ENCODE results near the gene AGAP1.
"Not testable (repeated sequence)": the region's sequence is repeated elsewhere in the genome, so short reads cannot be mapped to it uniquely, and the experiment has no call there.

AGAP1 gene

DNA sequence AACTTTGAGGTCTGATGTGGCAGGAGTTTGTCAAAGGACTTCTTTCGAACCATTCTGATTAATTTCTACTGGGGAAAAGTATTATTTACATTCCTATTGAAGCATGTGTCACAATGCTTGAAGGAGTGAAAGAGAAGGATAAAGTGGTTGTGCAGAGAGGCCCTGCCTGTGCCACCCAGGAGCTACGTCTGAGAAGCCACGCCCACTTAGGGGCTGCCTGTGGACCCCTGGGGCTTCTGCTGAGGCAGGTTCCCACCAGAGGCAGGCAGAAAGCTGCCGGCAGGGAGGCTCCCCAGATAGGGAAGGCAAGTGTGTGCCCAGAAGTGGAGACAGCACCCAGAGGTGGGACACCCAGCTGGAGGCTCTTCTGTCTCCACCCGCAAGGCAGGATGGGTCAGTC, 627.0 kb downstream of the AGAP1 start:
- DNase-seq = no peak

DNA sequence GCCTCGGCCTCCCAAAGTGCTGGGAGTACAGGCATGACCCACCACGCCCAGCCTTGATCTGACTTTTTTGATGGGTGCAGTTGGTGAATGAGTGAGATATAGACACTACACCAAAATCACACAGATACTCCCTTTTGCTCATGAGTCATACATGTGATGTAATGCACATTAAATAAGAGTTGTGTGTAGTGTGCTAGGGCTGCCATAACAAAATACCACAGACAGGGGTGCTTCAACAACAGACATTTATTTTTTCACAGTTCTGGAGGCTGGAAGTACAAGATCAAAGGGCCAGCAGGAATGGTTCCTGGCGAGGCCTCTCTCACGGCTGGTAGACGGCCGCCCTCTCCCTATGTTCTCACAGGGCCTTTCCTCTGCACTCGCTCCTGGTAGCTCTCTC, 627.7 kb downstream of the AGAP1 start:
- no peak for DNase-seq

DNA sequence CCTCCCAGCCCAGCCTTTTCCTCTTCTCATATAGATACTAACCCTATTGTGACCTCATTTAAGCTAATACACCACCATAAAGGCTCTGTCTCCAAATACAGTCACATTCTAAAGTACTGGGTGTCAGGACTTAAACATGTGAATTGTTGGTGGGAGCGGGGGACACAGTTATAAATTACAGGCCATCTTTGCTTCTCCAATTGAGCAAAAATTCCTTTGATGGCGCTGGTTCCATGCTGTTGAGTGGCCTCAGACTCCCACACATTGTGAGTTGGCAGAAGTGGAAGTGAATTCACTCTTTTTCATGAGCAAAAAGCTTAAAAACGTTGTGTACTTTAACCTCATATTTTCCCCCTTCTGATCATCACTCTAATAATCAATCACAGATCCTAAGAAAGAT, 628.4 kb downstream of the AGAP1 start:
- DNase-seq = no peak

DNA sequence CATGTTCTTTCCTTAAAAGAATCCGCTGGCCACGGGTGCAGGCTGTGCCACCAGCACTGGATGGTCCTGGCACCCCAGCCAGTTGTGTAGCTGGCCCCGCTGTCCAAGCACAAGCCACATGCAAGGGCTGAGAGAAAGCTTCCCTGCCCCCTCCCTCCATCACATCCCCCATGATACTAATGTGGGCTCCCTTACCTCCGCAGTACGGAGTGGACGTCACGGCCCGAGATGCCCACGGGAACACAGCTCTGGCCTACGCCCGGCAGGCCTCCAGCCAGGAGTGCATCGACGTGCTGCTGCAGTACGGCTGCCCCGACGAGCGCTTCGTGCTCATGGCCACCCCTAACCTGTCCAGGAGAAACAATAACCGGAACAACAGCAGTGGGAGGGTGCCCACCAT, 629.9 kb downstream of the AGAP1 start:
- DNase-seq = no peak

DNA sequence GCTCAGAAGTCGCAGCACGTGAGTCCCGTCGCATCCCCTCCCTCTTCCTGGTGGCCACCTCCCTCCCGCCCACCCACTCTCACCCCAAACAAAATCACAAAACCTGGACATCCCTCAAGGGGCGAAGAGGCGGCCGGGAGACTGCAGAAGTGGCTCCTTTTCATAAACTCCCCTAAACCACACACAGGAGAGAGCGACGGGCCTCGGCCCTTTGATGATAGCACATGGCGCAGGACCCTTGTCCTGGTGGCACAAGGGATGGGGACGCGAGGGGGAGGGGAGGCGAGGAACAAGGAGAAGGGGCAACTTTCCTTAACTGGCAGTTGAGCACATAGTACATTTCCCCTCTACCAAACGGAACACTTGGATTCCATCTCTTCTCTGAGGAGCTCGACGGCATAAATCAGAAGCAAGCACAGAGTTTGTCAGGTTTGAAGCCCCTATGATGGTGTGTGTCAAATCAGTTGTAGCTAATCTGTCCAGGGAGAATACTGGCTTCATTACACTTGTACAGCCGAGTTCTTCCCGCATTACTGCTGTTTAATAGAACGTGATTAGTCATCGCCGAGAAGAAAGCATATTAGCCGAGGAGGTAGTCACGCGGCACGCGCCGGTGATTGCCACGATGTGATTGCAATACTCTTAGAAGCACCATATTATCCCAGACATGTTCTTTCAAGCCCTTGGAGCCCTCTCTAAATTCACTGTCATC, 630.5 kb downstream of the AGAP1 start:
- no peak for DNase-seq

DNA sequence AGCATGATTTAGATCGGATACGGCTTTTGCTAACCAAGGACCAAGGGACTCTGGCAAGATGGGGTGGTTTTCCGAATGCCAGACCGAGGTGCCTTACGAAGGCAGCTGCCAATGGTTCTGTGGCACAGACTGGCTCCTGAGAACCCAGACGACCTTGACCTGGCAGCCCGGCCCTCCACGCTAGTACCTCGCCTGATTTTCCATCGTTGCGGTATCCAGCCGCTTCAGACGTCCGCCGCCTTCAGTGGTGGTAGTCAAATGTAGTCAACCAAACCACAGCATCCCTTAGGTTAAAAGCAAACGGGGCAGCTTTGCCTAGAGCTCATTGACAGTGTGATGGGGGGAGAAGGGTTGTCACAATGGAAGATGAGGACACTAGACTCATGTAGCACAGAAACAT, 631.7 kb downstream of the AGAP1 start:
- DNase-seq = no peak

DNA sequence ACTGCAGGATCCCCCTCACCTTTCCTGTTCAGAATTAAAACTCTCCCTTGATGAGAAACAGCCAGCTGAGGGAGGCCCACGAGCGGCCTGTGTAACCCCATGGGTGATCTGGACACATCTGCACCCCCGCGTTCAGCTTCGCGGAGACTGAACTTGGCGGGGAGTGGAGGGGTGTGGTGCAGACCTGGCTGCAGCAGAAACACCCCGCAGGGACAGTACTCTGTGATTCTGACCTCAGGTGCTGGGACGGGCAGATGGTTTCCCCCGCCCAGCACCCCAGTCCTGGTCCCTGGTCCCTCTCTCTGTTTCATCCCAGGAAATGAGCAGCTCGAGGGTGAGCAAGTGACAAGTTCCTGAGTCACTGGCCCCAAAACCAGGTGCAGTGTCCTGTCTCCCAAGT, 633.2 kb downstream of the AGAP1 start:
- no peak for DNase-seq

DNA sequence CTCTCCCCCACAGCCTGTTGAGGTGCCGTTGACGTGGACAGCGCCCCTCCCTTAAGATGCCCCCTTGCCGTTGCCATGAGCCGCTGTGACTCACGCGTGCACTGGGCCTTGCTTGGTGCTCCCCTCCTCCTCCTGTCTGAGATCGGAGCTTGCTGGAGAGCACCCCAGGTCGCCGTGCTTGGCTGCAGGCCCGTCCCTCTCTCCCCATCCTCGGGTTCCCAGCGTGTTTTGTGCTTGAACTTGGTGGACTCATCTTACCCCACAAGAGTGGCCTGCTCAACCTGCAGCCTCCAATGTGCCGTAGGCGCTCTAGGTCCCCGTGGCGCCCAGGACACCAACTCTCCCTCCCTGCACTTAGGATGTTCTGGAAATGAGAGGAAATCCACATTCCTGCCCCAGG, 634.5 kb downstream of the AGAP1 start:
- DNase-seq = no peak

DNA sequence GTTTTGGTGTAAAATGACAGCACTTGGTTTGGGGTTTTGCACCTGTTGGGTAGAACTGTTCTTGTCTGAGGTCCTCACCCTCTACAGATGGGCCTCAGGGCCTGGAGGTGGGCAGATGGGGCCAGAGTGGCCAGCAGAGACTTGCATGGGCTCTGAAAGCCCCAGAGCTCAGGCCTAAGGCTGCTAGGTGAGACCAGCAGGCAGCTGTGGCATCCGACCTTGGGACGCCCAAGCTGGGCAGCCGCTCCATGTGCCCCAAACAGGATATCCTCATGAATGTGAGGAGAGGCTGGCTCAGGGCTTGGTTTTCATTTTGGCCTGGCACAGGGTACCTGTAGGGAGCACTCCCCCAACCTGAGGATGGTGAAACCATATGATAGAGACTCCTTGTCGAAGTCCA, 636.1 kb downstream of the AGAP1 start:
- DNase-seq = no peak

DNA sequence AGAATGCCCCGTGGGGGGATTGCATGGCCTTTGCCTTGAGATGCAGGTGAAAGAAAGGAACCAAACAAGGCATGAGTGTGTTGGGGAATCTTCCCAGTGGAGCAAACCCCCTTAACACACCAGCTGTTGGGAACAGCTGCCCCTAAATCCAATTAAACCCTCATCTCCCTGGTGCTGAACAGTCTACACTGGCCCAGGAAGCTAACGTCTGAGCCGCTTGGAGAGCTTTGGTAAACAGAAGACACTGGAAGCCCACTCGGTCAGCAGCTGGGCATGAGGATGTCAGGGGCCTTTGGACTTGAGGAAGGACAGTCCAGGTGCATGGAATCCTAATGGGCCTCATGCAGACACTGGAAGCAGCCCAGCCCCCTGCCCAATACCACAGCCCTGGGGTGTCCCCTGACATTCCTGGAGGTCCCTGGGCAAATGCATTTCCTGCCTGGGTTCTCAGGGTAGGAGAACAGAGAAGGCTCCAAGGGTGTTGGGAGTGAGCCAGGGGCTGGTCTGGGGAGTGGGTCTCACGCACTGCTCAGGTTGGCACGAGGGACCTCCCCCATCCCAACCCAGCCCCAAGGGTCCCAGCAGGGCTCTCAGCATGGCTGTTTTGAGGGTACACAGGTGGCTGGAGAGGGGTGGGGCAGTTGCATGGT, 636.6 kb downstream of the AGAP1 start:
- DNase-seq = no peak

DNA sequence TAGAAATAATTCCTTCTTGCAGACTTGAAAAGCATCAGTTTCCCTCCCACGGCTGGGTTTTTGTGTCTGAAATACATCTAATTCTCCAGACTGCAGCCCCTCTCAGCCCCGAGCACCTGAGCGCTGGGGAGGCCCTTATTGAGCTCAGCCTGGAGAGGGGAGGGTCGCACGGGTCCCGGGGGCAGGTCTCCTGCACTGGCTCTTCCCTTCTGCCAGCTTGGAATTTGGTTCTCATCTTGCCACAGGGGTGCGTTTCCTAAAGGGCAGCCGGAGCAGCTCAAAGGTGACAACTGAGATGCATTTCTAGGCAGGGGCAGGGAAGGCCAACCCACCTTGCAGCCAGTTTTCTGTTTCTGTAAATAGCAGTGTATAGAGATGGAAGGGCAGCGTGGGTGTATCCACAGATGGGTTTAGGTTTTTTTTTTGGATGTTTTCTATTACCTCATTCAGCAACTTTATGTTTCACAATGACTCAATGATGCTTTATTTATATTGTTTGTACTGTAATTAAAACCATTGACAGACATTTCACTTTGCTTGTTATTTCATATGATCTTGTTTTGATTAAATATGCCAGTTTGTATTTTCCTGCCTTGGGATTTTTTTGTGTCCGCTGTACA, 637.3 kb downstream of the AGAP1 start:
- DNase-seq = no peak

DNA sequence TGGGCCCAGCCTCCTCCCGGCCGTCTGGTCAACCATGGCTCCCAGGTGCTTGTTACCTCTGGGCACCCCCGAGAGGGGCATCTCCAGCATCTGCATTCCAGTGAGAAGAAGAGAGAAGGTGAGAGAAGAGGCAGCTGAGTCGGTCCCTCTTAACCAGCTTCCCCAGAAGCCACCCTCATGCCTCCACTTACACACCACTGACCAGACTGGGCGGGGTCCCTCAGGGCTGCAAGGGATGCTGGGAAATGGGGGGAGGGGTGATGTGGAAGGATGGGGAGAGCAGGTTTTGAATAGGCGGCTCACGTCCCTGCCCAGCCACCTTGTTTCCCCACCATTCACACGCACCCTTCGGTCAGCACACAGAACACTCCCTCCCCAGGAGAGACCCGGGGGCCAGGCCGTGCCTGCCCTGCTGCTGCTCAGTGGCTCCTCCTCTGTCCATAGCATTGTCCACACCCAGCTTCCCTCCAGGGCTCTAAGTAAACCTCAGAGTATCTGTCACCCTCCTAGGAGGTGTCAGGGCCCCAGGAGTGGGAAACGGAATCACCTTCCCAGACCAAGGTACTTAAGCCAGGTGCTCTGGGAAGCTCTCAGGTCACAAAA, 639.7 kb downstream of the AGAP1 start:
- no peak for DNase-seq

DNA sequence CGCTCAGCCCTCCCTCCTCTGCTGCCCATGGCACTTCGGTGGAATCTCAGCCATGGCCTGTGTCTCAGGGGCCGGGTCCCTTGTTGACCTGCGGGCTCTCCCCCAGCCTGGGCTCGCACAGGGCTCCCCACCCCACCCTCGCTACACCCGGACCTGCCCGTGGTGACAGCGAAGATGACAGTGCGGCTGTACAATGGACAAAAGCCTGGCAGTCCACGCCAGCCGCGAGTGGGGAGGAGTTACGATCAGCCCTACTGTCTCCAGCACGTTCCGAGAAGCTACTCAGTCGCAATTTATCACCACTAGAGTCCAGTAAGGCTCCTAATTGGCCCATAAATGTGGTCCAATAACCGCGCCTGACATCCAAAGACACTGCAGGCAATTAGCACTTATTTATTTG, 642.7 kb downstream of the AGAP1 start:
- DNase-seq = no peak

DNA sequence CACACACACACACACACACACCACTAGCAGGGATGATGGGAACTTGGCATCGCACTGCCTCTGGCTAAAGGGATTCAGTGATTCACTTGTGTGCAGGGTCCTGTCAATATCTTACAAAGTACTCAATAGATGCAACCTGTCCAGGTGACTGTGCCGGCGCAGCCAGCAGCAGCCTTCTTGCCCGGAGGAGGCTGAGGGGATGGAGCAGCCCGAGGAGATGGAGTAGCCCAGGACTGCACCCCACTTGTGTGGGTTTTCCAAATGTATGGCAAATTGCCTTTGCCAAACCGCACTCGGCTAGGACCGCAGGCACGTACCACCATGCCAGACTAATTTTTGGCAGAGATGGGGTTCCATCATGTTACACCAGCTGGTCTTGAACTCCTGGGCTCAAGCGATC, 643.2 kb downstream of the AGAP1 start:
- no peak for DNase-seq

DNA sequence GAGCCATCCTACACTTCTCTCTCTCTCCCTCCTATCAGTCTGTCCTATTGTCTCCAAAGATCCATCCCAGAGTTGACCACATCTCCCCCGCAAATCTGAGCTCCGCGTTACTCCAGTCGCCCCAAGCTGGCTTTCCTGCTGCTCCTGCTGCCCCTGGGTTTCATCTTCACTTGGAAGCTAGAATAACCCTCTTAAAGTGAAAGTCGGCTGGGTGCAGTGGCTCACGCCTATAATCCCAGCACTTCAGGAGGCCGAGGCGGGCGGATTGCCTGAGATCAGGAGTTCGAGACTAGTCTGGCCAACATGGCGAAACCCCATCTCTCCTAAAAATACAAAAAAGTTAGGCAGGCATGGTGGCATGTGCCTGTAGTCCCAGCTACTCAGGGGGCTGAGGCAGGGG, 647.8 kb downstream of the AGAP1 start:
- DNase-seq = not testable (repeated sequence)

DNA sequence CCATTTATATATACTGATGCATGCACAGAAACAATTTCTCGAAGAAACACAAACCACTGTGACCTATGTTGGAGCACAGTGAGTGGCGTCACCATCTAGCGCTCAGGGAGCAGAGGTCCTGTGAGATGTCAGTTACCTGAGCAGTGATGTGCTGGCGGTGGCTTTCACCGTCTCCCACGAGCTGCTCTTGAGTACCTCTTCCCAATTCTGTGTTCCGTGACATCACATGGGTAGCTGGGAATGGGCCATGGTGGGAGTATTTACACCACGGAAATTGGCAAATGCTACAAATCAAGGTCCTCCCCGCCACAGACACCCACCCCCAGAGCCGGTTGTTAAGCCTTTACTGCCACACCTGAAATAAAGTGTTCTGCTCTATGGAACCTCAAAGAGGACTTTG, 650.0 kb downstream of the AGAP1 start:
- DNase-seq = no peak

DNA sequence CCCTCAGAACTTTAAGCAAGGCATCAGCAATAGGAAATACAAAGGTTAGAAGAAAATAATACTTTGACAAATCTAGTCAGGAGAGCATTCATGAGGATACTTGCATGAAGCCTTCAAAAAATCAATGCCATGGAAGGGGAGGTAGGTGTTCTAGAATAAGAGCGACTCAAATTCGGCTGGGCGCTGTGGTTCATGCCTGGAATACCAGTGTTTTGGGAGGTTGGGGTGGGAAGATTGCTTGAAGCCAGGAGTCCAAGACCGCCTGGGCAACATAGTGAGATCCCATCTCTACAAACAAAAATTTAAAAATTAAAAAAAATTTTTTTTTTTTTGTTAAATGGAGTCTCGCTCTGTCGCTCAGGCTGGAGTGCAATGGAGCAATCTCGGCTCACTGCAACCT, 652.6 kb downstream of the AGAP1 start:
- no peak for DNase-seq

DNA sequence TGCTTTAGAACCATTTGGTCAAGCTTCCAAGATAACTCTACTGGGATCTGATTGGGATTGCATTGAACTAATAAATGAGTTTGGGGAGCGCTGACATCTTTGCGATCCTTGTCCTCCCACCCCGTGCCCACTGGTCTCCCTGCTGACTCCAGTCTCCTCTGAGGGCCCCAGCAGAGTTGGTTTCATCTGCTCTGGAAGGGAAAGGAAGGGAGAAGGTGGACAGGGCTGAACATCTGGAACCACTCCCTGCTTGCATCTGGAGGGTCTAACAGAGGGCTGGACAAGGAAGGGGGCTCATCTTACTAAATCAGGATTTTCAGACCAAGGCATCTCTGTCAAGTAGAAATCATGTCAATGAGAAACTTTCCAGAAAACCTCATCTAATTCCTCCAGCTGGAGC, 661.6 kb downstream of the AGAP1 start:
- no peak for DNase-seq

DNA sequence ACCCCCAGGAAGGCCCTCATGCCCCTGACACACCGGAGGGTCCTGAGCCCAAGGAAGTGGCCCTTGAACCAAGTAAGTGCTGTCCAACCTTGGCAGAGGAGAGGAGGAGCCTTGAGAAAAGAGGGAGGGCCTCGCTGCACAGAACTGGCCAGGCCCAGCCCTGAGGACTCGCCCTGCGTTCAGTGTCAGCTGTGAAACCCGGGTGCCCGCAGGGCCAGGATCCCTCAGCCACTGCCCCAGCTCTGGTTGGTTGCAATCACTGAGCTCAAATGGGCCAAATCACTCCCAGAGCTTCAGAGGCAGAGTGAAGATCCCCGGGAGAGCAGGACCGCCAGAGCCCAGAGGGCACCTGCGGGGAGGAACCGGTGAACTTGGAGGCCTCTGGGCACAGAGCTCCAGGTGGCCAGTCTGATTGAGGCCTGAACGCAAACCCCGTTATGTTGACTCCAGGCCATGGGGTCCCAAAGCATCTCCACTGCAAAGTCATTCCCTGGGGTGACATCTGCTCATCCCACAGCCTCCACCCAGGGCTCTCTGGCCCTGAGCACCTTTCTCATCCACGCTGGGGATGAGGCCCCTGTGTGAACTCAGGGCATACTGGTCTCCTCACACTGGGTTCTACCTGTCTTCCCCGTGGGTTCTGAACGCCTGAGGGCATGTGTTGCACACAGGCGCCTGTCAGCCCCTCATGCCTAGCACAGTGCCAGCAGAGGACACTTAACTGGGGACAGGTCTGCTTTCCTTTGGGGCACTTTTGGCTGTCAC, 662.4 kb downstream of the AGAP1 start:
- DNase-seq = no peak

DNA sequence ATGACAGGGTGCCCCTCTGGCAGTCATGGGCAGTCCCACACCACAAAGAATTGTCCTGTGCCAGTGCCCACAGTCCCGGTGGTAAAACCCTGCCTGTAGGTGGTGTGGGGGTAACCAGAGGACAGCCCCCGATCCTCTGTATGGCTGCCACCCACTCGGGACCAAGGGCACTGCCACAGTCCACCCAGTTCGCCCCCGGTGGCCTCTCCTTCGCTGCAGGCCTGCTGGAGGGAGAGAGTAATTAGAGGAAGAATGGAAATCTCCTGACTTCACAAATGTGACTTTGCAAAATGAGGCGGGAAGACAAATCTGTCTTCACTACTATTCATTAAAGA, 663.0 kb downstream of the AGAP1 start:
- no peak for DNase-seq

DNA sequence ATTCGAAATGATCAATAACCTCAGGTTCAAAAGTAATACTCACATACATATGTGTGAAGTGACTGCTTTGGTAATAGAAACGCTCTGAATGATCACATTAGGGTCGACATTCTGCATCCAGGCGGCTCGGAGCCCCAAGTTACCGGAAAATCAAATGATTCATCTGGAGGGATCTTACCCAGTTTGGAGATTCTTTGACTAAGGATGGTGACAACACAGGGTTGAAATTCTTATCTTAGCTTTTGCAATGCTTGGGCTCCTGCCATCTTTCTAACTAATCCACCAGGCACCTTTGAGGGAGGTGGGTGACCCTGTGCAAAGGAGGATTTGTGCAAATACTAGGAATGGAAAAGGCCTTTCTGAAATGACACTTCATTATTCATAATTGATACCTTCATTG, 663.5 kb downstream of the AGAP1 start:
- no peak for DNase-seq

DNA sequence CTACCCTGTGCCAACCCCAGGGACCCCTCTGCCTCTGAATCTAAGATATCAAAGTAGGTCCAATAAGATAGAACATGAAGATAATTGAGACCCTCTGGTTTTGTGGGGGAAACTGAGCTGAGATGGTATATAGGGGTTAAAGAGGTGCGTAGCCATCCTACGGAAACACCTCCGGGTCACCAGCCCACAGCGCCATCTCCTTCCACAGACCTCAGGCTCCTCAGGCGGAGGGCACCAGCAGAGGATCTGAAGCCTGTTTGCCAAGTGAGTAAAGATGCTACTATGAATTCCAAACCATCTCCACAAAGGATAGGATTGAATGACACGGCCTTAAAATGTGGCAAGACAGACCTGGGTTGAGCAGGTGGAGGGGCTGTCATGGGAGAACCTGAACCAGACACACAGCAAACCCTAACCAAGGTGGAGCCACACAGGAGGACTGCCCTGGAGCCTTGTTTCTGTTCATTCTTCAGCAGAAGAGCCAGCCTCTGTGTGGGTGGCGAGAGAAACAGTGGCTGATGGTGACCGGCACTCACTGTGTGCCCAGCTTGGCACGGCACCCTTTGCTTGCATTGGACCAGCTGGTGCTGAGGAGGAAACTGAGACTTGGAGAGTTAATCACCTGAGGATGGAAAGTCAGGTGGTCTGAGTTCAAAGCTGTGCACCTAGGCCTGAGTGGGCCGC, 664.1 kb downstream of the AGAP1 start:
- no peak for DNase-seq

Data from CD4-positive, alpha-beta T cell treated with Interleukin-6 for 4 hours (primary cell).